Stimulated activated naive B cell treated with anti-CD40 and anti-IgM and Interleukin-4, amounts not matched to agents 10 μg/mL and 1 μg/mL and 100 μg/mL, for 72 hours (primary cell): Measurements from ENCODE around the gene AIF1L.

Experiments
- ATAC-seq, 2 donors: fragments of 150-1000 bp; cut with Tn5 transposase; replicated peaks; 2 replicates each; pipeline ENCODE4 v1.10.0; 2021; ENCODE audit warnings: moderate library complexity in 1 of 2
- DNase-seq: peaks from one replicate; pipeline ENCODE4 v3.0.0; 2021
- H3K27ac Mint-ChIP-seq: one replicate; pipeline ENCODE4 v1.8.0; 2022; ENCODE audit warnings: mild to moderate bottlenecking, mixed read lengths
- H3K27me3 Mint-ChIP-seq, 2 donors: one replicate each; pipeline ENCODE4 v1.8.0; 2022; ENCODE audit warnings: mixed read lengths in 2 of 2
- H3K36me3 Mint-ChIP-seq, 2 donors: one replicate each; pipeline ENCODE4 v1.8.0; 2022; ENCODE audit warnings: mixed read lengths in 2 of 2, mild to moderate bottlenecking in 1 of 2
- H3K4me1 Mint-ChIP-seq, 2 donors: one replicate each; pipeline ENCODE4 v1.8.0; 2022; ENCODE audit warnings: mixed read lengths in 2 of 2, mild to moderate bottlenecking in 1 of 2
- H3K4me3 Mint-ChIP-seq, 2 donors: one replicate each; pipeline ENCODE4 v1.8.0; 2022; ENCODE audit warnings: mild to moderate bottlenecking in 2 of 2, mixed read lengths in 2 of 2, moderate library complexity in 1 of 2
- H3K9me3 Mint-ChIP-seq, 2 donors: one replicate each; pipeline ENCODE4 v1.8.0; 2022; ENCODE audit warnings: mixed read lengths in 2 of 2, mild to moderate bottlenecking in 1 of 2

AIF1L gene

DNA sequence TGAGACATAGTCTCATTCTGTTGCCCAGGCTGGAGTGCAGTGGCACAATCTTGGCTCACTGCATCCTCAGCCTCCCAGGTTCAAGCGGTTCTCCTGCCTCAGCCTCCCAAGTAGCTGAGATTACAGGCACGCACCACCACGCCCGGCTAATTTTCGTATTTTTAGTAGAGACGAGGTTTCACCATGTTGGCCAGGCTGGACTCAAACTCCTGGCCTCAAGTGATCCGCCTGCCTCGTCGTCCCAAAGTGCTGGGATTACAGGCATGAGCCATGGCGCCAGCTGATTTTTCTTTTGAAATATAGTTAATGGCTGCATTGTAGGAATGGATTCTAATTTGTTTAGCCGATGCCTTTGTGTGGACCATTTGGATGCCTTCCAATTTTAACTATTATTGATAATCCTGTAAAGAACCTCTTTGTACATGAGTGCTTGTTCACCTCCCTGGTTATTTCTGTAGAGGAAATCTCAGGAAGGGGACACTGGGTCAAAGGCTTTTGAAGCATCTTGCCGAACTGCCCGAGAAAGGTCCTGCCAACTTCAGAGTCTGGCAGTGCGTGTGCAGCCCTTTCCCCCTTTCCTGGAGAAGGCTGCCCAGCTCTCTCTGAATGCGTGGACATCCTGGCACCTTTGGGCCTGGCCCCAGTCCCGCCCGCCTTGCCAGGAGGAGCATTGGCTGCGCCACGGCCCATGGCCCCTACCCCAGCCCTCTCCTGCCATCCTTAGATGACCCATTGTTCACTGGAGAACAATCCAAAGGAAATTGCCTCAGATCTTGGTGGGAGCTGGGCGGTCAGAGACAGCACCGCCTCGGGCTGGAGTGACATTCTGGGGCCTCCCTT lies 20.2 kb downstream of the AIF1L start:
- H3K9me3 Mint-ChIP-seq, result no peaks in the 10 kb centered on the region

DNA sequence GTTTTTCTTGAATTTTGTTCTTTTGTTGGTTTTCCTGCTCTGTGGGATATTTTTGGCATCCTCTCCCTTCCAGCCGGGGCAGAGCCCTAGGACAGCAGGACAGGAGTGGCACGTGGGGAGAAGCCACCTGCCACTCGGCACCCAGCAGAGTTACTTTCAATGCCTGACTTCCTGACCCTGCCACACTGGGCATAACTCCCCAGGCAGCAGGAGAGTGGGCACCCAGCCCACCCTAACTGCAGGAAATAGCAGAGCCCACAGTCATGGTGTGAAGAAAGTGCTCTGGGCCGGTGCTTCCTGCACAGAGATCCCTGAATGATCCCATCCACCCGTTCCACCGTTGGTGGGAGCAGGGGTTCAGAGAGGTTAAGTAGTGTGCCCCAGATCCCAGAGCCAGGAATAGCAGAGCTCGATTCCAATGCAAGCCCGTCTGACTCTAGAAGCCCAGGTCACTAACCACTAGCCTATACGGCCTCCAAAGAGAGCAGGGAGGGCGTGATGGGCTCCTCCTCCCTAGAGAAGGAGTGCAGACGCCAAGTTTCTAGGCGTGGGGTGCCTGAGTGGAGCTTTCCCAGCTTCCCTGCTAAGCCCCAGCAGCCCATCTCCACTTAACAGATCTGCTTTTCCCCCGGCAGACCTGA lies 20.9 kb downstream of the AIF1L start:
- no peaks in the 10 kb centered on the region for H3K9me3 Mint-ChIP-seq
- no peak for ATAC-seq

More for the DNA sequence above, 20.2 kb downstream of the AIF1L start:
- Mint-ChIP-seq H3K27me3 (peaks cover 18 to 27% of the 10 kb centered on the region in 2 donors), H3K4me3 (no peak overlapping the region), H3K27ac (no peak overlapping the region), H3K36me3 (no peaks in the 10 kb centered on the region), H3K4me1 (no peaks in the 10 kb centered on the region)
- ATAC-seq, result no peak
- no peak for DNase-seq

DNA sequence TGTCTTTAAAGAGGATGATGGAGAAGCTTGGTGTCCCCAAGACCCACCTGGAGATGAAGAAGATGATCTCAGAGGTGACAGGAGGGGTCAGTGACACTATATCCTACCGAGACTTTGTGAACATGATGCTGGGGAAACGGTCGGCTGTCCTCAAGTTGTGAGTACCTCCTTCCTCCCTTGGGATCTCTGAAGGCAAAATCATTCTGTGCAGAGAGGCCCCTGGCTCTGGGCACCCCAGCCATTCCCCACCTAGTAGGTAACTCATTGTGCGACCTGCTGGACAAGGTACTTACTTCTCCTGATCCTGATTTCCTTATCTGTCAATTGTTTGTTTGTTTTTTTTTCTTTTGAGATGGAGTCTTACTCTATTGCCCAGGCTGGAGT lies 21.4 kb downstream of the AIF1L start:
- H3K9me3 Mint-ChIP-seq, result no peaks in the 10 kb centered on the region
- H3K4me1 Mint-ChIP-seq, result no peaks in the 10 kb centered on the region
- DNase-seq (no peak), ATAC-seq (no peak)
- no peaks in the 10 kb centered on the region for H3K36me3 Mint-ChIP-seq
- no peak overlapping the region for H3K4me3 Mint-ChIP-seq
- peaks cover 18 to 27% of the 10 kb centered on the region in 2 donors for H3K27me3 Mint-ChIP-seq
- no peak overlapping the region for H3K27ac Mint-ChIP-seq

More for the DNA sequence above, 20.9 kb downstream of the AIF1L start:
- no peak overlapping the region for H3K4me3 Mint-ChIP-seq
- peaks cover 18 to 27% of the 10 kb centered on the region in 2 donors for H3K27me3 Mint-ChIP-seq
- no peaks in the 10 kb centered on the region for H3K36me3 Mint-ChIP-seq
- no peak overlapping the region for H3K27ac Mint-ChIP-seq
- no peak for DNase-seq
- no peaks in the 10 kb centered on the region for H3K4me1 Mint-ChIP-seq

DNA sequence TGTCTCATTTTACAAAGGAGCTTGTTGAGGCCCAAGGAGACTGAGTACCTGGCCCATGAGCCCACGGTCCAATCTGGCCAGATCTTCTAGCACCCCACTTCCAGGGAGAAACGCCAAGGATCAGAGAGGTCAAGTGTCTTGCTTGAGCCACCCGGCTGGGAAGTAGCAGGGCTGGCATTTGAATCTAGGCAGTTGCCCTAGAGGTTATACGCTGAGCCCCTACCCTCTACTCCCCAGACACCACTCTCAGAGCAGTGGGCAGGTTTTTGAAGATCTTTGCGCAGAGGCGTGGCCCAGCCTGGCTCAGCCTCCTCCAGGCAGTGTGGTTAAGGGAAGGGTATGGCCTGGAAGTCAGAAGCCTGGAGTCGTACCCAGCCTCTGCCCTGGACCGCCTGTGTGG lies 23.3 kb downstream of the AIF1L start:
- Mint-ChIP-seq H3K4me1 (no peaks in the 10 kb centered on the region), H3K27me3 (peaks cover 18 to 27% of the 10 kb centered on the region in 2 donors), H3K9me3 (no peaks in the 10 kb centered on the region), H3K4me3 (no peak overlapping the region), H3K36me3 (no peaks in the 10 kb centered on the region), H3K27ac (no peak overlapping the region)
- no peak for DNase-seq
- ATAC-seq, result no peak

DNA sequence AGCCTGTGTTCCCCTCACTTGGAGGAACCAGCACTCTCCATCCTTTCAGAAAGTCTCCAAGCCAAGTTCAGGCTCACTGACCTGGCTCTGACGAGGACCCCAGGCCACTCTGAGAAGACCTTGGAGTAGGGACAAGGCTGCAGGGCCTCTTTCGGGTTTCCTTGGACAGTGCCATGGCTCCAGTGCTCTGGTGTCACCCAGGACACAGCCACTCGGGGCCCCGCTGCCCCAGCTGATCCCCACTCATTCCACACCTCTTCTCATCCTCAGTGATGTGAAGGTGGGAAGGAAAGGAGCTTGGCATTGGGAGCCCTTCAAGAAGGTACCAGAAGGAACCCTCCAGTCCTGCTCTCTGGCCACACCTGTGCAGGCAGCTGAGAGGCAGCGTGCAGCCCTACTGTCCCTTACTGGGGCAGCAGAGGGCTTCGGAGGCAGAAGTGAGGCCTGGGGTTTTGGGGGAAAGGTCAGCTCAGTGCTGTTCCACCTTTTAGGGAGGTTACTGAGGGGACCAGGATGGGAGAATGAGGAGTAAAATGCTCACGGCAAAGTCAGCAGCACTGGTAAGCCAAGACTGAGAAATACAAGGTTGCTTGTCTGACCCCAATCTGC lies 24.4 kb downstream of the AIF1L start:
- H3K27me3 Mint-ChIP-seq, result peaks cover 18 to 27% of the 10 kb centered on the region in 2 donors
- H3K27ac Mint-ChIP-seq, result no peak overlapping the region
- H3K4me1 Mint-ChIP-seq, result peaks cover 3 to 4% of the 10 kb centered on the region in 2 donors
- no peak overlapping the region for H3K4me3 Mint-ChIP-seq
- peaks cover 3 to 5% of the 10 kb centered on the region in 2 donors for H3K36me3 Mint-ChIP-seq
- no peak for ATAC-seq
- no peak for DNase-seq
- no peaks in the 10 kb centered on the region for H3K9me3 Mint-ChIP-seq

GRCh38 chr9:131121346-131121745 lies 25.0 kb downstream of the AIF1L start:
- Mint-ChIP-seq H3K4me1 (peaks cover 6 to 9% of the 10 kb centered on the region in 2 donors), H3K36me3 (peaks cover 3 to 5% of the 10 kb centered on the region in 2 donors), H3K9me3 (no peaks in the 10 kb centered on the region), H3K27ac (no peak overlapping the region), H3K27me3 (peaks cover 18 to 27% of the 10 kb centered on the region in 2 donors), H3K4me3 (no peak overlapping the region)
- ATAC-seq, result no peak
- no peak for DNase-seq

GRCh38 chr9:131122158-131122557 lies 25.8 kb downstream of the AIF1L start:
- Mint-ChIP-seq H3K27ac (no peak overlapping the region), H3K4me3 (no peak overlapping the region), H3K9me3 (no peaks in the 10 kb centered on the region), H3K36me3 (peaks cover 3 to 5% of the 10 kb centered on the region in 2 donors), H3K4me1 (peaks cover 6 to 11% of the 10 kb centered on the region in 2 donors), H3K27me3 (peaks cover 15 to 21% of the 10 kb centered on the region in 2 donors)
- DNase-seq (no peak), ATAC-seq (no peak)

DNA sequence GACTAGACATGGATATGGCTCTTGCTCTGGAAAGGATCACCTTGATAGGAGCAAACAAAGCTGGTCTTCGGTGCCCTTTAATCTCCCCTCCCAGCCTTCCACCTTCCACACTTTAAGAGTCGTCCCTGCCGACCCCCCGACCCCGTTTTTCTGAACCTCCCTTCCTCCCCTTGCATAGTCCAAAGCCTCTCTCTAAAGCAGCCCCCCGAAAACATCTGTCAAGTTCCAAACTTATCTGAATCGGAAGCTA lies 28.6 kb downstream of the AIF1L start:
- no peaks in the 10 kb centered on the region for H3K9me3 Mint-ChIP-seq
- H3K36me3 Mint-ChIP-seq, result peaks cover 11 to 14% of the 10 kb centered on the region in 2 donors
- H3K4me3 Mint-ChIP-seq, result peak overlapping the region; percentile 99
- H3K27ac Mint-ChIP-seq, result peak overlapping the region; percentile 99
- peak in 1 of 2 donors; percentile 0 for ATAC-seq
- peaks cover 8 to 17% of the 10 kb centered on the region in 2 donors for H3K4me1 Mint-ChIP-seq
- H3K27me3 Mint-ChIP-seq, result peaks cover 5 to 6% of the 10 kb centered on the region in 2 donors
- no peak for DNase-seq

- H3K4me1 Mint-ChIP-seq, result peaks cover 8 to 17% of the 10 kb centered on the region in 2 donors
- DNase-seq (peak; percentile 98), ATAC-seq (peak; percentile 99)
- H3K36me3 Mint-ChIP-seq, result peaks cover 11 to 14% of the 10 kb centered on the region in 2 donors
- peaks cover 0 to 1% of the 10 kb centered on the region in 2 donors for H3K27me3 Mint-ChIP-seq
- H3K27ac Mint-ChIP-seq, result peak within 1 kb of the TSS; percentile 99
- H3K4me3 Mint-ChIP-seq, result peak within 1 kb of the TSS; percentile 99
- no peaks in the 10 kb centered on the region for H3K9me3 Mint-ChIP-seq
Measured at GRCh38 chr9:131125288-131126058, 29.1 kb downstream of the AIF1L start, which contains the start of gene NUP214. NUP214 (plus strand) TSS chr9:131125586; CDS start chr9:131125705, 119 bp downstream.

DNA sequence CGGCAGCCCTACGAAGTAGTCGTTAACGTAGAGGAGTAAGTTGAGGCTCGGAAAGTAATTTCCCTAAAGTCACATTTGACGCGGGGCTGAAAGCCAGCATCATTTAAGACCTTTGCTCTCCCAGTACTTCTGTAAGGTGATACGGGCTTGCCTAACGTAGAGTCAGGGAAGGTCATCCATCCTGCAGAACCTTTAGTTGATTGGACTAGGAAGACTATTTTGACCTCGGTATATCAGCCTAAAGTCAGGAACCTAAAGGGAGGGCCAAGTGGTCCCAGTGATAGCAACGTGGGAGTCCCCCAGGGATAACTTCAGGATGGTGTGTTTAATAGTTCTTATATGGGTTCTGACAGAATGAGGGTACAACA lies 29.7 kb downstream of the AIF1L start:
- H3K27ac Mint-ChIP-seq, result peak overlapping the region; percentile 99
- ATAC-seq (no peak), DNase-seq (no peak)
- H3K27me3 Mint-ChIP-seq, result no peaks in the 10 kb centered on the region
- peak overlapping the region; percentile 99 for H3K4me3 Mint-ChIP-seq
- peaks cover 8 to 17% of the 10 kb centered on the region in 2 donors for H3K4me1 Mint-ChIP-seq
- no peaks in the 10 kb centered on the region for H3K9me3 Mint-ChIP-seq
- peaks cover 12 to 14% of the 10 kb centered on the region in 2 donors for H3K36me3 Mint-ChIP-seq

- ATAC-seq (no peak), DNase-seq (no peak)
- H3K9me3 Mint-ChIP-seq, result no peaks in the 10 kb centered on the region
- no peak overlapping the region for H3K27ac Mint-ChIP-seq
- peaks cover 11 to 17% of the 10 kb centered on the region in 2 donors for H3K4me1 Mint-ChIP-seq
- no peak overlapping the region for H3K4me3 Mint-ChIP-seq
- peaks cover 26 to 36% of the 10 kb centered on the region in 2 donors for H3K36me3 Mint-ChIP-seq
- no peaks in the 10 kb centered on the region for H3K27me3 Mint-ChIP-seq
Measured at GRCh38 chr9:131129183-131129582, 32.9 kb downstream of the AIF1L start.

- Mint-ChIP-seq H3K36me3 (peaks cover 41 to 60% of the 10 kb centered on the region in 2 donors), H3K27ac (no peak overlapping the region)
Measured at GRCh38 chr9:131138676-131139075, 42.3 kb downstream of the AIF1L start.

DNA sequence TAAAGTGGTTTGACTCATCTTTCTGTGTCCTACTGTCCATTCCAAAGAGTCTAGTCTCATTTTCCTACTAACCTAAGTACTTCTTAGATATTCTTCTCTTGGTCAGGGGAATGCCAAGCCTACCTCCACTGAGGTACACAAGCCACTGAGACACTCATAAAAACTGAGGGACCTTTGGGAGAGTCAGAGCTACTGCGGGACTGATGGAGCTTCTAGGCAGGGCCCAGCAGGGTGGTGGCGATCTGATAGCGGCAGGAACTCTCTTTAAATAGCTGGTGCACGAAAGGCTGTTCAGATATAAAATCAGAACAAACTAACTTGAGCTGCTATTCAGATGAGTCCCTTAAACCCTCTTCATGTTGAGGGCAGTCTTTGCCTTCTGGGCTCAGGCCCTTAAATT lies 43.8 kb downstream of the AIF1L start:
- Mint-ChIP-seq H3K27me3 (no peaks in the 10 kb centered on the region), H3K9me3 (no peaks in the 10 kb centered on the region), H3K27ac (no peak overlapping the region), H3K36me3 (peaks cover 52 to 60% of the 10 kb centered on the region in 2 donors), H3K4me1 (no peaks in the 10 kb centered on the region), H3K4me3 (no peak overlapping the region)
- ATAC-seq (no peak), DNase-seq (no peak)

More at GRCh38 chr9:131138676-131139075, 42.3 kb downstream of the AIF1L start:
- no peak for ATAC-seq
- Mint-ChIP-seq H3K4me3 (no peak overlapping the region), H3K4me1 (no peaks in the 10 kb centered on the region), H3K27me3 (no peaks in the 10 kb centered on the region), H3K9me3 (no peaks in the 10 kb centered on the region)
- no peak for DNase-seq

GRCh38 chr9:131140550-131140949 lies 44.2 kb downstream of the AIF1L start:
- ATAC-seq (no peak), DNase-seq (no peak)
- Mint-ChIP-seq H3K4me1 (no peaks in the 10 kb centered on the region), H3K4me3 (no peak overlapping the region), H3K9me3 (no peaks in the 10 kb centered on the region), H3K27me3 (no peaks in the 10 kb centered on the region), H3K27ac (no peak overlapping the region), H3K36me3 (peaks cover 56 to 62% of the 10 kb centered on the region in 2 donors)
